IPS-NIHi7 (cell line): ENCODE data around the gene TCIRG1.

Experiments
- DNase-seq: peaks from one replicate; pipeline ENCODE4 v3.0.0; 2012; ENCODE audit warnings: mixed read lengths; ENCODE audit errors: extremely low spot score

The TCIRG1 gene

DNA sequence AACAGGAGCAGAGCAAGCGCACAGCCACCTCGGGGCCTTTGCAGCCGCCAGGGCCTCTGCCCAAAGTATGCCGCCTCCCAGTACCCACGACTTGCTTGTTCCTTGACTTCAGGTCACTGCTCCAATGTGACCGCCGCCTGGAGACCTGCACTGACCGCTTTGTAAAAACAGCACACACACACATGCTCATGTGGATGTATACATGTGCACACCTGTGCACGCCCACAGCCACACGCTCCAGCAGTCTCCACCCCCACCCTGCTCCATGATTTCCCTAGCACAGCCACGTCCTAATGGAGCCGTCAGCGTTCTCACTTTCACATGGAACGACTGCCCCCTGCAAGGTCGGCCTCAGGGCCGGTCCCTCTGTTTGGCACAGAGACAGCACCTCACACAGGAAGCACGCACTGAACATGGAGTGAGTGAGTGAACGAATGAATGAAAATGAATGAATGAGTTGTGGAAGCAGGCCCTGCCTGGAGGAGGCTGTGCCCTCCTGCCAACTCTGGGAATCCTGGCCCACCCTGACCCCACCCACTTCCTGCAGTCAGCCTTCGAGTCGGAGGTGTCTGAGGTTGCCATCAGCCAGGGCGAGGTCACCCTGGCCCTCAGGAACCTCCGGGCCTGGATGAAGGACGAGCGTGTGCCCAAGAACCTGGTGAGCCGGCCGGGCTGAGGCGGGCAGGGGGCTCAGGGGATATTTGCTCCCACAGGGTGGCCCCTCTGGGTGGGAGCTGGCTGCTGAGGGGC is 20.7 kb upstream of the TCIRG1 start:
- no peak for DNase-seq

DNA sequence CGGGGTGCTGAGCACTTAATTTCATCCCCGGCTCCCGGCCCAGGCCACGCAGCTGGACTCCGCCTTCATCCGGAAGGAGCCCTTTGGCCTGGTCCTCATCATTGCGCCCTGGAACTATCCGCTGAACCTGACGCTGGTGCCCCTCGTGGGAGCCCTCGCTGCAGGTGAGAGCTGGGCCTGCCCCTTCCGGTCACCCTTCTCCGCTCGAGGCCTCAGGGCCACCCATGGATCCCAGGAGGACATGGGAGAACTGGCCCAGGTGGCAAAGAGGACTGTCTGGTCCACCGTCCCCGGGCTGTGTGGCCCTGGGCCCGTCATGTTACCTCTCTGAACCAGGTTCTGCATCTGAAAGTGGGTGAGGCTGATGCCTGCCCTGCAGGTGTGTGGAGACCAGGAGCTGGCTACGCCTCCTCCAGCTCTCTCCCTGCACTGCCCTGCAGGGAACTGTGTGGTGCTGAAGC is 20.1 kb upstream of the TCIRG1 start:
- DNase-seq, result no peak

DNA sequence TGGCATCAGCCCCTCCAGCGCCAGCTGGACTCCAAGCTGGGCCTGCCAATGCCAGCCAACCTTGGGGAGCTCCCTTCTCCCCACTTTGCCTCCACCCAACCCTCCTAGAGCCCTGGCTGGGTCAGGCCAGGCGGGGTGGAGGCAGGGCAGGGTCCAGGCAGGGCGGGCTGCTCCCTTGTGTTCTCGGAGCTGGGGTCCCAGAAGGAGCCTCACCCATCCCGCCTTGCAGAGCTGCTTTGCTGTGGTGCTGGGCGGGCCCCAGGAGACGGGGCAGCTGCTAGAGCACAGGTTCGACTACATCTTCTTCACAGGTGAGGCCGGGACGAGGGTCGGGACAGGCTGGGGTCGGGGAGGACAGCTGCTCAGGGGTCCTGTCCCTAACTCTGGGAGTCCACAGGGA is 19.3 kb upstream of the TCIRG1 start:
- DNase-seq, result no peak

DNA sequence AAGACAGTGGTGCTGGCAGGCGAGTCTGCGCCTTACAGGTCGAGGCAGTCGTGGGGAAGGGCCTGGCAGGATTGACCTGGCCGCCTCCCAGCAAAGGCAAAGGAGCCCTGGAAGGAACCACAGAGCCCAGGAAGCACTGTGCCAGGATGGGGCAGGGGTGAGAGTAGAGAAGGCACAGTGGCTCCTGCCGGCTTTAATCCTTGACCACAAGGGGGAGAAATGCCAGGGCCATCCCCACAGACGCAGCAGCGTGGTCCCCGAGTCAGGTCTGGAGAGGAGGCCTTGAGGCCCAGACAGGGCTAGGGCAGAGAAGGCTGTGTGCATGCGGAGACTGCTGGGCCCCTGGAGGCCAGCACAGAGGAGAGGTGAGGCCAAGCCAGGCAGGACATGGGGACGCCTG is 18.2 kb upstream of the TCIRG1 start:
- peak; percentile 71 for DNase-seq

DNA sequence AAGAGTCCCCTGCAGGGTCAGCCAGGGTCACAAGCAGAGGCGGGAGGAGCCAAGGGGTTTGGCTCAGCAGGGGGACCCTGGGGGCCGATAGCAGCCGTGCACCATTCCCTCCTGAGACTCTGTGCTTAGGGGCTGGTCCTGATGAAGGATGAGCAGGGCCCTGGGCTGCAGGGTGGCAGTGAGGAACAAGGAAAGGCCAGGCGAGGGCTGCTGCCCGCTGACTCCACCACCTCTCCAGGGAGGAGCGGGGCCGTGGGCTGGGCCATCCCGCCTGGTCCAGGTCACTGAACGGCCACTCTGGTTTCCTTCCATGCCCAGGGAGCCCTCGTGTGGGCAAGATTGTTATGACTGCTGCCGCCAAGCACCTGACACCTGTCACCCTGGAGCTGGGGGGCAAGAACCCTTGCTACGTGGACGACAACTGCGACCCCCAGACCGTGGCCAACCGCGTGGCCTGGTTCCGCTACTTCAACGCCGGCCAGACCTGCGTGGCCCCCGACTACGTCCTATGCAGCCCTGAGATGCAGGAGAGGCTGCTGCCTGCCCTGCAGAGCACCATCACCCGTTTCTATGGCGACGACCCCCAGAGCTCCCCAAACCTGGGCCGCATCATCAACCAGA is 17.5 kb upstream of the TCIRG1 start:
- DNase-seq, result no peak

DNA sequence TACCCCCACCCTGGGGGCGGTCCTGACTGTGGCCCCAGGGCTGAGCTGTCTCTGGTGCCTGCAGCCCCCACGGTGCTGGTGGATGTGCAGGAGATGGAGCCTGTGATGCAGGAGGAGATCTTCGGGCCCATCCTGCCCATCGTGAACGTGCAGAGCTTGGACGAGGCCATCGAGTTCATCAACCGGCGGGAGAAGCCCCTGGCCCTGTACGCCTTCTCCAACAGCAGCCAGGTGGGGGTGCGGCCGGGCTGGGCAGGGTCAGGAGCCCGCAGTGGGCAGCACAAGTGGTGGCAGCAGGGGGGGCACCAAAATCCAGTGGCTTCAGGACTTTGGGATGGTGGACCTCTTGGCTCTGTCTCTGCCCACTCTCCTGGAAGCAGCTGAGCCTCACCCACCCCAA is 16.3 kb upstream of the TCIRG1 start:
- DNase-seq, result no peak

DNA sequence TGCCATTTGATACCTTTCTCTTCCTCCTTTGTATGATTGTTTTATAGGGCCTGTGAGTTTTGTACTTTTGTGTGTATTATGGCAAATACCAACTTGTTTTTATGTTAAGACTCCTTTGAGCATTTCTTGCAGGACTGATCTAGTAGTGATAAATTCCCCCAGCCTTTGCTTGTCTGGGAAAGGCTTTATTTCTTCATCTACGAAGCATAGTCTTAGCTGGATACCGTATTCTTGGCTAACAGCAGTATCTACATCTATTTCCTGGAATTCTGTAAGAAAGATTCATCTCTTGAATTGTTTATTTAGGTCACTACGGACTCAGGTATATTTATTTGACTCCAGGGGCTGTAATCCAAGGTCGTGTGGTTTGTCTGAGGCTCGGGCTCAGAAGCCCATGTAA is 14.3 kb upstream of the TCIRG1 start:
- no peak for DNase-seq

DNA sequence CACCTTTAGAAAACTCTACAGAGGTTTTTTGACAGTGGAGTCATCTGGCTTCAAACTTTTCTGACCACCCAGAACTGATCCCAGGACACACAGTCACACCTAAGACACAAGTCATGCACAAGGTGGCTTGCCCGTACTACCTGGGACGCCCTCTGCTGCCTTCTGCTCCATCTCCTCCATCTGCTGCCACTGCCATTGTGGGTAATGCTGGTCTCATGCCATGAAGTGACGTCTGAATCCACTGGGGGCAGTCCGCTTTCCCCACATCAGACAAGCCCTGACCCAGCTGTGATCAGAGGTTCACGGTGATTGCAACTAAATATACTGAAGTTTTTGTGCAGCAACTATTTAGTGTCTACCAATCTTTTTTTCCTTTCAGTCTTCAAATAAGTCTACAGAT is 13.8 kb upstream of the TCIRG1 start:
- DNase-seq, result no peak

DNA sequence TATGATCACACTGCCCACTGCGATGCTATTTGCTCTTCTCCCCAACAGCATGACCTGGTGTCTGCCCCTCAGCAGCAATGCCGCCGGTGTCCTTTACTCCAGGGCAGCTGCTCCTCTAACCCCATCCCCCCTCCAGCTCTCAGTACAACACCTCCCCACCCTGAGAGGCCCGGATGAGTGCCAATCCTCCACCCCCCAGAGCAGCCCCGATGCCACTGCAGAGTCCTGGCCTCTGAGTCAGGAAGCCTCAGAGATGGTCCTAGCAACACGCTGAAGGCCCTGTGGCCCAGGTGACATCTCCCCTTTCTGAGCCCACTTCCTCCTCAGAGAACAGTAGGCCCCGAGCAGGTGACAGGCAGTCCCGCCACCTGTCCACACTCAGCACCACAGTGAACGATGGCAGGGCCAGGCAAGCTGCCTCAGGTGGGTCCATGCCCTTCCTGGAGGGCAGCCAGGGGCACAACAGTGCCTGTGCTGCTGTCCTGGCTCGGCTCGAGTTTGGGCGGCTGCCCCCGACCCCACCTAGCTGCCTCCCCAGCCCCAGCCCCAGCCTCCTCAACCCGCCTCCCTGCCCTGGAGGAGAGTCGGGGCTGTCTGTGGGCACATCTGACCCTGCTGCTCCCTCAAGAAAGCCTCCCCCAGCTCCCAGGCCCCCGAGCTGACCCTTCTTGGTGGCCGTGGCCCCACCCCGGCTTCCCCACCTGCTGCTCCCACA is 12.3 kb upstream of the TCIRG1 start:
- no peak for DNase-seq

DNA sequence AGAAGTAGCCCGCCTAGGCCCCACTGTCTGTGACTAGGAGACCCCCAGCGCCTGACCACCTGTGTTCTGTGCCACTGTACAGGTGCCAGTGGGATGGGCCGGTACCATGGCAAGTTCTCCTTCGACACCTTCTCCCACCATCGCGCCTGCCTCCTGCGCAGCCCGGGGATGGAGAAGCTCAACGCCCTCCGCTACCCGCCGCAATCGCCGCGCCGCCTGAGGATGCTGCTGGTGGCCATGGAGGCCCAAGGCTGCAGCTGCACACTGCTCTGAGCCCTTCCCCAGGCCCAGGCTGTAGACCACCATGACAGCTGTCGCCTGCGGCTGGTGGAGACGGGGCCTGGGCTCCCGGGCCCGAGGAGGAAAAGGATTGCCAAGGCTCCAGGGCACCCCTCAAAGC is 11.2 kb upstream of the TCIRG1 start:
- no peak for DNase-seq

DNA sequence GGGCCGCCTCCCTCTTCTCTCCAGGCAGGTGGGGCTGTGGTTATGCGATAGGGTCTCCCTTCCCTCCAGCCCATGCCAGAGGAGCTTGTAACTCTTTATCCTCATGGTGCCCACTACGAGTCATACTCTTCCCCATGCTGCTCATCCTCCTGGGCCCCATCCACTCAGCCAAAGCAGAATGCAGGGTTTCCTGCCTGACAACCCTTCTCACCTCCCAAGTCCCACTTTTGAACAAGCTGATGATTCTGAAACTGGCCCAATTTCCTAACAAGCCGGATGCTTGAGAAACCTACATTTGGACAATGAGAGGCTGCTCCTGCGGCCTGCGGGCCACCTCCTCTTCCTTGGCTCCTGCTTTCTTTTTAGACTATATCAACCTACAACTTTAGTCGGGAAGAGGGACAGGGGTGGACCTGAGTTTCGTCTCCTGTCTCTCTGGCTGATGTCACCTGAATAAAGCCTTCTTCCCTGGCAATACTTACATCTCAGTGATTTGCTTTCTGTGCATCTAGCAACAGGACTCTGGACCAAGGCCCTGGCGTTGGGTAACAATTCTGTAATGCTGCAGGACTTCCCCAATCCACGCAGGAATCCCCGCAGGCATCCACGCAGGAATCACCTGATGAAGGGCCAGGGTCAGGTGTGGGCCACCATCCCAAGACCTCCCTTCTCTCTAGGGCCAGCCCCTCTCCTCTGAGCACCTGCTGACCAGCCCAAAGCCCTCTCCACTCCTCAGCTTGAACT is 9.9 kb upstream of the TCIRG1 start:
- DNase-seq, result no peak

DNA sequence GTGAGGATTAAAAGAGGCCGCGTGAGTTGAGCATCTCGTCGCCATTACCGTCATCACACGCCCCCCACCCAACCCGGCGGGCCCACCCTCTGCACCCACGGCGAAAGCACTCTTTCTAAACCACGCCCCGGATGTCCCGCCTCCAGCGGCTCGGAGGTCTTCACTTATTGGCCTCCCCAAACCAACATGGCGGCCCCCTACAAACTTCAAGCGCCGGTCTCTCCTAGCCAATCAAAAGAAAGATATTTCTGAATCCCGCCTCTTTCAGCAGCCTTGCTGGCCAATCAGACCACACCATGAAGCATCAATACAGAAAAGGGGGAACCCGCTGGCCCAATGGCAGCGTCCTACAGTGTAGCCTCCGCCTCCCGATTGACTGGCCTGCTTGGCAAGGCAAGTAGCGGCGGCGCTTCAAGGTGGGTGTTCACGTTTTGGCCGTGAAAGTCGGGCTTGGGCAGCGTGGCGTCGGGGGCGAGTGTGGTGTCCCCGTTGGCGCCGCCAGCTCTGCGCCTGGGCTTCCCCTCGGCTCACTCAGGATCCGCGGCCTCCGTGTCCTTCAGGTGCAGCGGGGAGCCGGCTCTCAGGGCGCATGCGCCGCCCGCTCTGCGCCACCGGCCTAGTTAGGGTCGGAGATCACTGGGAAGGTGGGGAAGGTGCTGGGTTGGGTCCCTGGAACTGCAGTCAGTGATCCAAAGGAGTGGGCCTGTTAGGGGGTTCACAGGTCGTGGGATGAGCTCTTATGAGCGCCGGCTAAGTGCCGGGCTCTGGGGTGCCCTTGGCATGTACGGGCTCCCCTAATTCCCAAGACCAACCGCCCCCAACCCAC is 8.3 kb upstream of the TCIRG1 start, which contains the start of gene NDUFS8:
Gene NDUFS8, plus strand, starts transcription at position 364 of the 826 bp plus-strand sequence. CDS start 1,471 bp downstream, outside the sequence.
- peak; percentile 100 for DNase-seq

DNA sequence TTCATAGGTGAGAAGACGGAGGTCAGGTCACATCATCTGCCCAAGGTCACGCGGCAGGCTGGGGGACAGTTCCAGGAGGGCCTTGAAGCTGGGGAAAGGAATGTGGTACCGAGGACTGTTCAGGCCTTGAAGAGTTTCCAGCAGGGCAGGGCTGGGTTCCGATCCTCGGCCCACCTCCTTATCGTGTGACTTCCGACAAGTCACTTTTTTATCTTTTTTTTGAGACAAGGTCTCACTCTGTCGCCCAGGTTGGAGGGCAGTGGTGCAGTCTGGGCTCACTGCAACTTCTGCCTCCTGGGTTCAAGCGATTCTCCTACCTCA is 7.7 kb upstream of the TCIRG1 start:
- DNase-seq, result peak; percentile 10

DNA sequence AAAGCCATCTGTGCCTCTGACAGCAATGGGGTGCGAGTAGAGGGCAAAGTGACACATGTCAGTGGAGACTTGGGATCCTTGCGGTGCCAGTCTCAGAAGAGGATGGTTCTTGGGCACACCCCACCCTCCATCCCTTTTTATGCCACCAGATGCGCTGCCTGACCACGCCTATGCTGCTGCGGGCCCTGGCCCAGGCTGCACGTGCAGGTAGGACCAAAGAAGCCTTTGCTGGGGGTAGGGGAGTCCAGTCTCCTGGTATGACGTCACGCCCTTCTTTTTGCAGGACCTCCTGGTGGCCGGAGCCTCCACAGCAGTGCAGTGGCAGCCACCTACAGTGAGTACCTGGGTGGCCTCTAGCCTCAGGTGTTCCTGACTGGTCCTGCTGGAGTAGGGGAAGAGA is 6.8 kb upstream of the TCIRG1 start:
- no peak for DNase-seq

DNA sequence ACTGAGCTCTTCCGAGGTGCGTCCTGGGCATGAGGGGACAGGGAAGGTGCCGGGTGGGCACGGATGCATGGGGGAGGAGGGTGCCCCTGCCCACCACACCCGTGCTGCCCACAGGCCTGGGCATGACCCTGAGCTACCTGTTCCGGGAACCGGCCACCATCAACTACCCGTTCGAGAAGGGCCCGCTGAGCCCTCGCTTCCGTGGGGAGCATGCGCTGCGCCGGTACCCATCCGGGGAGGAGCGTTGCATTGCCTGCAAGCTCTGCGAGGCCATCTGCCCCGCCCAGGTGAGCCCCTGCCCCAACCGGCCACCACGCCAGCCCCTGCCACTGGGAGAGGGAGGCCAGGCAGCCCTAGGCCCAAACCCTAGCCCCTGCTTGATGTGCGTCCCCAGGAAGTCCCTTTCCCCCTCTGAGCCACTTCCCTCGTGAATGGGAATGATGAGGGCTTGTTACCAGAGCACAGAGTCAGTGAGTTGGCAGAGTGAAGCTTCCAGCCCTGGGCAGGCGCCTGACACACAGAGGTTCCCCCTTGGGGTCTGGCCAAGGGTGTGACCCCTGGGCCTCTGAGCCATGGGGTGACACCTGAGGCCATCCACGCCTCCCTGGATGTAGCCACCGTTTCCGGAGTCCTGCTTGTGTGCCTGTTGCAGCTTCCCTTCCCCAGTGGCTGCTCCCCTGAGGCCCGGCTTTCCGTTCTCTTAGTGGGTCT is 5.7 kb upstream of the TCIRG1 start:
- DNase-seq, result no peak

DNA sequence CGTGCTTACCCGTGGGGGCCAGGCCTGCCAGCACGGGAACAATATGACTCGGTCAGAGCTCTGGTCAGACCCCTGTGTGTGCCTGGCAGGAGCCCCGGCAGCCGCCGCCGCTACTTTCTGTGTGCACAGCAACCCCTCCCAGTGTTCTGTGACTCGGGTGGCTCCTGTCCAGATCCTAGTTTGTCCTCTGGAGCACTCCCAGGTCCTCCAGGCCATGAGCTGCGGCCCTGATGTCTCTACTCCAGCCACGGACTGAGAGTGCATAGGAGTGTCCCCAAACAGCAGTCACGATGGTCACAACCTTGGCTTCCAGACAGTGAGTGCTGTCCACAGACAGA is 5.1 kb upstream of the TCIRG1 start:
- DNase-seq, result no peak

DNA sequence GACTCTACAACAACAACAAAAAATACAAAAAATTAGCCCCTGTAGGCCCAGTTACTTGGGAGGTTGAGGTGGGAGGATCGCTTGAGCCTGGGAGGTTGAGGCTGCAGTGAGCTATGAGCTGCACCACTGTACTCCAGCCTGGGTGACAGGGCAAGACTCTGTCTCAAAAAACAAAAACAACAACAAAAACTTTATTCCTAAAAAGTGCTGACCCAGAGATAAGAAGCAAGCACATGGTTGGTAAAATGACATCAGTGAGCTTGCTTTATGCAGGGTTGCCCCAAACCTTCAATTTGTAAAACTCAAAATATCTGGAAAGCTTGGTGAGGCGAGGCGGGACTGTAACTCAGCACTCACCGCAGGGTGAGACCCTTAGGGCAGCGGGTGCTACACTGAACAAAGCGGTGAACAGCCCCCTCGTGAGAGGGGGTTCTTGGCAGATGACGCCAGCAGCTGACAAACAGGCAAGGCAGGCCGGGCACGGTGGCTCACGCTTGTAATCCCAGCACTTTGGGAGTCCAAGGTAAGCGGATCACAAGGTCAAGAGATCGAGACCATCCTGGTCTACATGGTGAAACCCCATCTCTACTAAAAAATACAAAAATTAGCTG is 3.5 kb upstream of the TCIRG1 start:
- DNase-seq, result no peak

DNA sequence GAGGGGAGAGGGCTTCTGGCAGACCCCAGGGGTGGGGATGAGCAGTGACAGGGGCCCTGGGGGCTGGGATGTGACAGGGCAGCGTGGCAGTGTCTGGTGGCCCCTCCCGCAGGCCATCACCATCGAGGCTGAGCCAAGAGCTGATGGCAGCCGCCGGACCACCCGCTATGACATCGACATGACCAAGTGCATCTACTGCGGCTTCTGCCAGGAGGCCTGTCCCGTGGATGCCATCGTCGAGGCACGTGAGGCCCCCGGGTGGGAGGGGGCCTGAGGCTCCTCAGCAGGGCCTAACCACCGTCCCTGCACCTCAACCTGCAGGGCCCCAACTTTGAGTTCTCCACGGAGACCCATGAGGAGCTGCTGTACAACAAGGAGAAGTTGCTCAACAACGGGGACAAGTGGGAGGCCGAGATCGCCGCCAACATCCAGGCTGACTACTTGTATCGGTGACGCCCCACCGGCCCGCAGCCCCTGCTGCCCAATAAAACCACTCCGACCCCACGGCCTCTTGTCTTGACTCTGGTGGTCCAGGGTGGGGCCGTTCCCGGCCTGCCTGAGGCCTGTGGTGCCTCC is 2.6 kb upstream of the TCIRG1 start:
- DNase-seq, result no peak

DNA sequence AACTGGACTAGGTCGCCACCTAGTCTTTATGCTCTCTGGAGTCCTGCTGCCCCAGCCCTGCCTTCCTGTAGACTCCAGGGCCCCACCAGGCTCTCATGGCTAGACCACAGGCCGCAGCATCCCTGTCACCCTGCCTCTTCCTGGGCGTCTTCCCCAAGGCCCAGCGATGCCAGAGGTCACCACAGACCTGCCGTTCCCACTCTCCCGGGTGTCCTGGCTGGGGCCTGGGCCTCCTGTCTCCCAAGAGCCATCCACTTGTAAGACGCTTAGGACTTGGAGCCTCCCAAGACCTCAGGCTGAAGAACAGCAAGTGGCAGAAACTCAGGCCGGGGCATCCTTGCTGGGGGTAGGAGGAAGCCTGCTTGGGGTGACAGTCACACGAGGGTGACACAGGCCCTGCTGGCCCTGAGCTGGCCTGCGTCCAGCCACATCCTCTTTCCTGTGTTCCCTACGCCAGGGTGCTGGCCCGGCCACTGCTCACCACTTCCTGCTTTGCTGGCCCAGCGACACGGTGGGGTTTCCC is 2.0 kb upstream of the TCIRG1 start:
- no peak for DNase-seq
